Measurements from ENCODE around the gene KRT27. TPM values are rescaled to one million over a fixed set of nuclear protein-coding genes. Genes with fewer than 3 reads are reported as not detected.
"Not testable (repeated sequence)": the region's sequence is repeated elsewhere in the genome, so short reads cannot be mapped to it uniquely, and the experiment has no call there.

KRT27 gene
- total RNA-seq, 2 experiments from 2014 or later = not detected

DNA sequence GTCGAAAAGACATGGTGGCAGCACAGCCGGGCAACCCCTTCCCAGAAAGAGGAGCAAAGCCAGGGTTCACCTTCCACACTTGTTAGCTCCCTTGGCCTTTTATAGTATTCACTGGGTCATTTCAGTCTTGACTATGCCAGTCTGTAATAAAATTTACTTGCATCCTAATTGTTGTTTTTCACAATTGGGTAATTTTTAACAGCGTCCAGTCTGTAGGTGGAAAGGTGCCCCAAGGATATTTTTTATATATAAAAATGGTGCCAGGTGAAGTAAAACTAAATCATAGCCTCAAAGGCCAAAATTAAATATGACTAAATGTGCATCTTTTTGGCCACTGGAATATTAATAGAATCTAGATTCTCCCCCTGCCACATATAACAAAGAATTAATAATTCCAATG, 10.2 kb downstream of the KRT27 start, which contains the start of gene KRT26:
Gene KRT26 (minus strand): TSS at position 101 of the 400 bp plus-strand sequence. CDS start 88 bp downstream, at position 13.
- CTCF ChIA-PET = no interaction called here
- POLR2A ChIA-PET = no interaction called here

DNA sequence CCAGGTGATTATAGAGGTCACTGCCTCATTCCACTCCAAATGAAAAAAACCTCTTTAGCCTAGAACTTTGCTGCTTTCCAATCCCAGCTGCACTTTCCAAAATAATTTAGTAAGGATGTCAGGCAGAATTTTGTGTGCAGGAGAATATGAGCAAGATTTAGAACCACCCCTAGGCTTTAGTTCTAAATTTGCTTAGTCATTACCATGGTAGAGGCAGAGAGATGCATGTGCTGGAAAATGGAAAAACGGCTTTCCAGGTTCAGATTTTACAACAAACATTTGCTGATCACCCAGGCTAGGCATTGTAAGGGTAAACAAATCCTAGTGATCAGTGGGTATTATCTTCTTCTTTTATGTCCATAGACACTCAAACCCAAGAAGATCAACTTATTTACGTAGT, 16.7 kb downstream of the KRT27 start:
- POLR2A ChIA-PET = no interaction called here
- CTCF ChIA-PET = no interaction called here

DNA sequence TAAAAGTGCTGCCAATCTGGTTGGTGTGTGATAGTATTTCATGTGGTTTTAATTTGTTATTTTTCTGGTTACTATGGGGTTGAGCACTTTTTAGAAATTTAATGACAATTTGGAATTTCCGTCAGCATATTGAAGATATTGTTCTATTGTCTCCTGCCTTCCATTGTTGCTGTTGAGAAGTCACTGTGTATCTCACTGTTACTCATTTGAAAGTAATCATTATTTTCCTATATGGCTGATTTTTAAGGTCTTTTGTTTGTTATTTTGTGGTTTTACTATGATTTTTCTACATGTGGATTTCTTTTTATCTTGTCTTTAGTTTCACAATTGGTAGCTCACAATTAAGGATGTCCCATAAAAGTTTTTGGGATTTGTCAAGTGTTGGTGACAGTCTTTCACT, 18.6 kb downstream of the KRT27 start:
- POLR2A ChIA-PET = no interaction called here
- CTCF ChIA-PET = no interaction called here

DNA sequence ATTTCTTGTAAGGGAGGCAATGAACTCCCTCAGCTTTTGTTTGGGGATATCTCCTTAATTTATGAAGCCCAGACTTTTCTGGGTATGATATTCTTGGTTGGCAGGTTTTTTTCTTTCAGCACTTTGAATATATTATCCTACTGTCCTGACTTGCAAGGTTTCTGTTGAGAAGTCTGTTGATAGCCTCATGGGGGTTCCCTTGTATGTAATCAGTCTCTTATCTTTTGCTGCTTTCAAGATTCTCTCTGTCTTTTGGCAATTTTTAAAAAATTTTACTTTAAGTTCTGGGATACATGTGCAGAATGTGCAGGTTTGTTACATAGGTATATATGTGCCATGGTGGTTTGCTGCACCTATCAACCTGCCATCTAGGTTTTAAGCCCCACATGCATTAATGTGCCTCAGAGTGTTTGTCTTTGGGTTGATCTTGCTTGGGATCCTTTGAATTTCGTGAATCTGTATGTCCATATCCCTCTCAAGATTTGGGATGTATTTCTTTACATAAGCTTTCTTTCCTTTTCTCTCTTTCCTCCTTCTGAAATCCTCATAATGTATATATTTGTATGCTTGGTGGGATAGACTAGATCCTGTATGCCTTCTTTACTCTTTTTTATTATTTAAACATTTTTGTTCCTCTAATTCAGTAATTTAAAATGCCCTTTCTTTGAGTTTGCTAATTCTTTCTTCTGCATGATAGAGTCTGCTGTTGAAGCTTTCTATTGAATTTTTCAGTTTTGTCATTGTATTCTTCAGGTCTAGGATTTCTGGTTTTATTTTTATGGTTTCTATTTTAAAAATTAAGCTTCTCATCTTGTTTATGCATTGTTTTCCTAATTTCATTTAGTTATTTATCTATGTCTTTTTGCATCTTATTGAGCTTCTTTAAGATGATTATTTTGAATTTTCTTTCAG, 22.0 kb downstream of the KRT27 start:
- POLR2A ChIA-PET = no interaction called here
- CTCF ChIA-PET = interaction anchor here (0.7 to 1.0 kb wide), 2 partner anchors 145 to 206 kb away, joined by 3 read pairs; no protein-coding TSS in a partner anchor

DNA sequence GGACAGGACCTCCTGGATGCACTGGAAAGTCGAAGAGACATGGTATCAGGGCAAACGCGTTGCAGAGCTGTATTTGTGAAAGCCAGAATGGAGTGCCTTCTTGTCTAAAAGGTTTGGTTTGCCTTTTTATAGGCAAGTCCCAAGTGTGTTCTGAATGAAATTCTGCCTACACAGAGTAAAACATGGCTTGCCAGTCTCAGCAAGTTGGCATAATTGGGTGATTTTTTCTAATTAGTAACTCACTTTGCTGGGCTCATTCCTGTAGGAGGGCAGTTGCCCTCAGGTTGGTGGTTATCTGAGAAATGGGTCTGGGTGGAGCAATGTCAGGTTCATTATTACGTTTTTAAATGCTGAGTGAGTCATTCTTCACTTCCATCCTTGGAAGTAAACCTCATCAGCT, 27.1 kb downstream of the KRT27 start, which contains the start of gene KRT25:
Gene KRT25 (minus strand): TSS at position 101 of the 400 bp plus-strand sequence. CDS start 60 bp downstream, at position 41.
- POLR2A ChIA-PET = no interaction called here
- CTCF ChIA-PET = no interaction called here

DNA sequence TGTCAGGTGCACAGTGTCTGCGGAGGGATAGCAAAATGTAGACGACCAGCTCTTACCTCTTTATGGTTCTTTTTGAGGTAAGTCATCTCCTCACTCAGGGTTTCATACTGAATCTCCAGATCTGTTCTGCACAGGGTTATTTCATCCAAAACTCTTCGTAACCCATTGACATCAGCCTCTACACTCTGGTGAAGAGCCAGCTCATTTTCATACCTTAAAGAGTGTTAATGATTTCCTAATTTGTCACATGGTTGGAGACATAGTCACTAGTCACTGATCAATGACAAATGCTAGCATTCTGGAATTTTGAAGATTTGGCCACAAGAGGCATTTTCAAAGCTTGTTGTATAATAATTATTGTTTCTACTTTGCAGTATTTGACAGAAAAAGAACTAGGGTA, 28.5 kb downstream of the KRT27 start:
- ChIA-PET CTCF (no interaction called here), POLR2A (no interaction called here)

DNA sequence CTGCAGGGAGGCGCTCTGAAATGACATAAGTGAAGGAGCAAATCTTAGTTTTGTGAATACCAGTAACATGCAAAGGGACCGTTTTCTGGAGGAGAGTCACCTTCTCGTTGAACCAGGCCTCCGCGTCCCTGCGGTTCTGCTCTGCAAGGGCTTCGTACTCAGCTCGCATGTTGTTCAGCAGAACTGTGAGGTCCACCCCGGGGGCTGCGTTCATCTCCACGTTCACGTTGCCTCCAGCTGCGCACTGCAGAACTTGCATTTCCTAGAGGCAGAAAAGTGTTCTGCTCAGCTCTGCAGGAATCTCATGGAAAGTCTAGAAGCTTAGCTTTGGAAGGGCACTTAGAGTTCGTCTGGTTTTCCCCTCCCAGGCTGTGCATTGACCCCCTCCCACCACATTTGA, 31.3 kb downstream of the KRT27 start:
- ChIA-PET POLR2A (no interaction called here), CTCF (no interaction called here)

DNA sequence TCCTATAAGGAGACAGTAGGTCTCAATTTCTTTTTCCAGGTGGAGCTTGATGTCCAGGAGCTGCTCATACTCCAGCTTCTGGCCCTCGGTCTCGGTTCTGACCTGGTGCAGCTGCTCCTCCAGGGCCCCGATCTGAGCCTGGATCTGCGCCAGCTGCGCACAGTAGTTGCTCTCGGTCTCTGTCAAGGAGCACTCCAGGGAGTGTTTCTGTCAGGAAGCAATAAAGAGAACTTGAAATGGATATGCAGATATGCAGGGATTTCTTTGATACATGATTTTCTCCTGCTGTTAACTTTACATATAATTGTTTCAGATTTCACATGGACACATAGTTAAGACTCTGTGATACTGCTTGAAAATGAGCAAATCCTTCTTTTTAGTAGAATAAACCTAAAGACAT, 32.0 kb downstream of the KRT27 start:
- CTCF ChIA-PET = no interaction called here
- POLR2A ChIA-PET = no interaction called here

DNA sequence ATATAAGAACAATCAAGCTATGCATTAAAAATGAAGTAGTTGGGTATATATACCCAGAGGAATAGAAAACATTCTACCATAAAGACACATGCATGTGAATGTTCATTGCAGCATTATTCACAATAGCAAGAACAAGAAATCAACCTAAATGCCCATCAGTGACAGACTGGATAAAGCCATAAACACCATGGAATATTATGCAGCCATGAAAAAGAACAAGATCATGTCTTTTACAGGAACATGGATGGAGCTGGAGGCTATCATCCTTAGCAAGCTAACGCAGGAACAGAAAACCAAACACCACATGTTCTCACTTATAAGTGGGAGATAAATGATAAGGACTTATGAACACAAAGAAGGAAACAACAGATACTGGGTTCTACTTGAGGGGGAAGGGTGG, 33.7 kb downstream of the KRT27 start:
- CTCF ChIA-PET, POLR2A ChIA-PET: not testable (repeated sequence)

DNA sequence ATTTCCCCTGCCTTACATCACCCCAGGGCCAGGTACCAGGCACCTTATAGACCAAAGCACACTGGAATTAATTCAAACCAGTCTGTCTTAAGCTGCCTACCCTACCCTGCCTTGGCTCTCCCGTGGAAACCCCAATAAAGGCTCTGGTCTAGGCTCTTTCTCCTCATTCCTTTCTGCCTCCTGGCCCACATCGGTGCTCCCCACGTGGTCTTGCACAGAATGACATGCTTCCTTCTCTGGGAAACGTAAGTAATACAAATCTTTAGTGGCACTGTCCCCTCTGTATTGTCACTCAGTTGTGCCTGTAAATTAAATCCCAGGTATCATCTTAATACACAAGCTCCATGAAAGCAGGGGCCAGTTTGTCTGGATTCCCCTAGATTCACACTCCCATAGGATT, 43.8 kb downstream of the KRT27 start:
- POLR2A ChIA-PET = interaction anchor here (0.6 kb wide), 1 partner anchor 85 kb away, joined by 3 read pairs; no protein-coding TSS in a partner anchor
- CTCF ChIA-PET = no interaction called here

DNA sequence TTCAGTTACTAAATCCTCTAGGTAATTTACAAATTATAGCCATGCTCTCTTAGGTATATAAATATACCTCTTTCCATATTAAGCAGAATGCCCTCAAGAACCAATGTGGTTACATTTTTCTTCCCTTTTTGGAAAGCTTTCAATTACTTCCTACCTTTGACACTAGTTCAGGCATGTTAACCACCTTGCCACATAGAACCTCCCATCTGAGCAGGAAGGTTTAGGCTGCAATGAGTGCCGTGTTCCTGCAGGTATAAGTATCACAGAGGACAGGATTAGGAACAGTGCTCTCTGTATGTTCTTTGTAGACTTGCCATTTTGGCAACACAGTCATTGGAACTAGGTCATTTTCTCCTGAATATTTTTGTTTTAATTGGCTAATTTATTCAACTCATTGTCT, 47.3 kb downstream of the KRT27 start:
- CTCF ChIA-PET = no interaction called here
- POLR2A ChIA-PET = no interaction called here

DNA sequence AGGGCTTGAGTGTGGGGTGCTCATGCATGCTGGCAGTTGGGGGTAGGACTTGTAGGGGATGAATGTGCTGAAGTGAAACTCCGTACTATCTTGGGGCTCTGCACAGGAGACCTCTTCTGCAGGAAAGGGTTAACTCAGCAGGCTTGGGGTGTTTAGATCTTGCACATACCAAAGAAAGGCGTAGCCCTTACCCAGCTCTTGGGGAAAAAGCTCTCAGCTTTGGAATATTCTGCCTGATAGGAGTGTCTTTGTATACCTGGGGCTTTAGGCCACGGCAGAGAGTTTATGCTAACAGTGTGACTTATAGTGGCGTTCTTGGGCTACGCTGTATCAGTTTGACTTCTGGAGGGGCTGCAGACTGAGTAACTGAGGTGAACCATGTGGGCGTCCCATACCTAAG, 48.3 kb downstream of the KRT27 start:
- CTCF ChIA-PET = no interaction called here
- POLR2A ChIA-PET = no interaction called here

DNA sequence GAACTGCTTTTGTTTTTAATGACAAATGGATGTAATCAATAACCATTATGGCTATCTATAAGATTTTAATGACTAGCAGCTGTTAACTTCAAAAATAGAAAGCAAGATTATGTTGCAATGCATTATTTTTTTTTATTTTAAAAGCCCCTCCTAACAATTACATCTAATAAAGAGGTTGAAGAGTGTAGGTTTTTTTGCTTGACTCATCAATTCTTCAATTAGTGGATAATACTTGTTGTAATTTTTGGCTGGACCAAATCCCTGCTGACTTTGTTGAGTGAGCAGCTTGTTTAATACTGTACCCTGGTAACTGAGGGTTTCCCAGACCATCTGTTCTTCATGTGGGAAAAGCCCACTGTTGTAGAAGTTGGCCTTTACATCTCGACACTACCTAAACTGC, 51.4 kb downstream of the KRT27 start:
- ChIA-PET POLR2A (no interaction called here), CTCF (interaction anchor here (0.6 kb wide), 1 partner anchor 59 kb away, joined by 3 read pairs; no protein-coding TSS in a partner anchor)

DNA sequence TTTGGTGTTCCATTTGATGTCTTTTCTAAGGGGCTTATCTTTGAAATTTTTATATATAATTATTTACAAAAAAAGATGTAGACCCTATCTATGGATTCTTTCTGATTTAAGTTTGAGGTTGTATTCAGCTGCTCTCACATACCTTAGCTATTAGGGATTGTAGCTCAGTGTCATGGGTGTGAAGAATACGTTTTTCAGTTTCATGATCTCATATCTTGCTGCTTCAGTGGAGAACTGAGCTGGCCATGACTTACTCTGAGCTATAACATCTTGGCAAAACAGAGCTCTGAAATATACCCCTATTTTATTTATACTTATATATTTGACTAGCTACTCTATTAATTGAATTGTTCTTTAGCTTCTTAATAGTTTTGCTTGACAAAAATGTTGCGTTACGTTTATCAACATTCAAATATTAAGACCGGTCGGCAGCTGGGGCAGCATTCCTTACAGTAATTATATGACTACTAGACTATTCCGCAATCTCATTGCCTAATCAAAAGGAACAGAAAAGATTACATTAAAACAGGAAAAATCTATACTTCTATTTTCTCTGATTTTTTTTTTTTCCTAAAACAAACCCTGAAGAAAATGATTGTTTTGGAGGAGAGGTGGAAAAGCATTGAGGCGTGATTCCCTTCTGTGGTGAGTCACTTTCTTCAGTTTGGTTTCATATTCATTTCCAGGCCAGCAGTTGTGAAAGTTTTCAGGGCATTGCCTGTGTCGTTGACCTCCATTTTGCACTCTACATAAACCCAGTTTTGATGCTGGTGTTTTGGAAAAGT, 54.7 kb downstream of the KRT27 start:
- ChIA-PET CTCF (interaction anchor here (0.7 kb wide), 1 partner anchor 1104 kb away, joined by 4 read pairs; no protein-coding TSS in a partner anchor), POLR2A (no interaction called here)

DNA sequence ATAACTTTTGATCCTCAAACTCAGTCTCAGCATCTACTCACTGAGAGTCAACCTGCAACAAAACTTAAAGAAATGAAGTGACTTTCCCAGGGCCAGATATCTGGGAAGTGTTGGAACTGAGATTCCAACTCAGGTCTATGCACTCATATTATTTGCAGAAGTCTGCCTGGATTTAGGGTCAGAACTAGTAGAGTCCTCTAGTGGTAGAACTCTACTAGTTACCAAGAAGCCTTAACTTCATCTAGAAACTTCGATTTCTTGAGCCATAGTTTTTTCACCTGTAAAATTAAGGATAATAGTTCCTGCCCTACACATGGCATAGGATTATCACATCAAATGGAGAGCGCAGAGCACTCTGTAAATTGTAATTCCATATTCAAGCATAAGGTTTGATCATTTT, 55.4 kb downstream of the KRT27 start:
- CTCF ChIA-PET = no interaction called here
- POLR2A ChIA-PET = no interaction called here

Other genes with a start within 250 kb of the KRT27 start
- gene CCR7, start 217.1 kb downstream of the KRT27 start, total RNA-seq = 100 to 1,000 TPM; 120 to 125 TPM
- 100 to 1,000 TPM in 1 of 2 experiments, 10 to 100 TPM in 1; 97.7 to 106 TPM for gene SMARCE1, start 134.7 kb downstream of the KRT27 start, total RNA-seq
- not detected for gene KRT222, start 117.4 kb downstream of the KRT27 start, total RNA-seq
- gene KRT24, start 78.8 kb downstream of the KRT27 start, total RNA-seq = not detected
- gene KRT25, start 27.2 kb downstream of the KRT27 start, total RNA-seq = not detected
- not detected for gene KRT26, start 10.3 kb downstream of the KRT27 start, total RNA-seq
- gene KRT28, start 17.4 kb upstream of the KRT27 start, total RNA-seq = not detected
- gene KRT10, start 40.1 kb upstream of the KRT27 start, total RNA-seq = 10 to 100 TPM; 44.6 to 45.2 TPM
- gene KRT12, start 84.7 kb upstream of the KRT27 start, total RNA-seq = not detected
- not detected for gene KRT20, start 102.7 kb upstream of the KRT27 start, total RNA-seq
- gene KRT23, start 155.1 kb upstream of the KRT27 start, total RNA-seq = not detected
- gene KRT39, start 184.4 kb upstream of the KRT27 start, total RNA-seq = not detected
- gene KRT40, start 201.8 kb upstream of the KRT27 start, total RNA-seq = not detected
- not detected for gene KRTAP3-3, start 211.6 kb upstream of the KRT27 start, total RNA-seq
- not detected for gene KRTAP3-2, start 217.4 kb upstream of the KRT27 start, total RNA-seq
- gene KRTAP3-1, start 226.6 kb upstream of the KRT27 start, total RNA-seq = not detected
- gene KRTAP1-5, start 244.7 kb upstream of the KRT27 start, total RNA-seq = not detected
- gene KRTAP1-4, start 247.6 kb upstream of the KRT27 start, total RNA-seq = not detected